ENCODE data around the gene PIF1.

PIF1 gene

DNA sequence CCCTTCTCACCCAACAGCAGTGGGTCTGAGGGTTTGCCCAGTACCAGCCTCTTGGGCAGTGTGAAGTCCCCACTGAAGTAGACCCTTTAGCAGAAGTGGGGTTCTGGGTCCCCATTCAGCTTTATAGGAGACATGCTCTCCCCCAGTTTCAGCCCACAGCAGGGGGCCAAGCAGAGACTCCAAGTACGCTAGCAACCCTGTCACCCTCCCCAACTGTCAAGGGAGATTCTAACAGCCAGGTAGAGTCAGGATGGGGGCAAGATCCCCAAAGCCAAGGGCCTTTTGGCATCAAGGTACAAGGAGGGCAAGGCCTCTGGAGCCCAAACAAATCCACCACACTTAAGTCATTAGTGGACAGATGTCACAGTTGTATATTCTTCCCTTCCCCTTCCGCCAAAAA, 51.8 kb downstream of the PIF1 start:
- DNase-seq: no peak

DNA sequence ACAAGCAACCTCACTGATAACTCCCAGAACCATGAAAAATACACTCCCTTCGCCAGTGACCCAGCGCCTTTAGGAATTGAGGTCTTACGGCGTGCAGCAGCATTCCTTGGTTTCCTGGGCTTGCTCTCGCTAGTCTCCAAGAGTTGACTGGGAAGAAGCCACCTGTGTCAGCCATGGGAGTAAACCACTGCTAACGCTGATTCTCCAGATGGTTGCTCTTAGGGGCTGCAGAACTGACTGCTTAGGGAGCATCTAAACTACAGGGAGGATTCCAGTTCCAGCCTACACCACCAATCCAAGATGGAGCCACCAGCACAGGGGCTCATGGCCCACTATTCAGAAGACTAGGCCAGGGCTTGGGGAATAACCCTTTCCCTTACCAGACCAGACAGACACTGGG, 52.5 kb downstream of the PIF1 start:
- no peak for DNase-seq

DNA sequence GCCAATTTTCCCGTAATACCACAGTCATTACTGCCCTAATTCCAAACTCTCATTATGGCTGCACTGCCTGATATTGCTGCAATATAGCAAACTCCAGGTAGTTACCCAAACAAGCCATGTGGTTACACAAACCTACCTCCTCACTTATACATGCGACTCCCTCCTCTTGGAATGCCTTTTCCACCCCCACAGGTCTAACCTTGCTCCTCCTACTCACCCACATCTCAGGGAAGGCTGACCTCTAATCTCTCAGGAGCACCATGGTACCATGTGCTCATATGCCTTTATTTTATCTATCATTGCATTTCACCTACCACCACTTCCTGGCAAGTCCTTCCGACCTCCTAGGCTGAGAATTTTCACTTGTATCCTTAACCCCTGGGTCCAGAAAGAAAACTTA, 53.0 kb downstream of the PIF1 start:
- no peak for DNase-seq

DNA sequence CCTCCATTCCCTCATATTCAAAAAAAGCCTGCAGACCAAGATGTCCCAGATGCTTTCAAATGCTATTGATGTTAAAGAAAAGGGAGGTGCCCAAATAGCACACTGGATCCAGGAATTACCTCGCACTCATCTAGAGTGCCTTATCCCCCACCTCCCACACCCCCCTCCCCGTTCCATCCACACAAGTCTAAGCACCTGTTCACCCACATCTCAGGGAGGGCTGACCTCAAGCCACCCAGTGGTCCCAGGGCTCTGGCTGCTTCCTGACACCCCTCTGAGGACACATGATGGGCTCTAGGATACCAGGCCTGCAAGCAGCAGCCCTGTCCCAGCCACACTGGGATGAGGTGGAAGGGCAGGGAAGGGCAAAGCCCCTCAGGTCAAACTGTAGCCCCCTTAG, 54.8 kb downstream of the PIF1 start:
- DNase-seq: no peak

DNA sequence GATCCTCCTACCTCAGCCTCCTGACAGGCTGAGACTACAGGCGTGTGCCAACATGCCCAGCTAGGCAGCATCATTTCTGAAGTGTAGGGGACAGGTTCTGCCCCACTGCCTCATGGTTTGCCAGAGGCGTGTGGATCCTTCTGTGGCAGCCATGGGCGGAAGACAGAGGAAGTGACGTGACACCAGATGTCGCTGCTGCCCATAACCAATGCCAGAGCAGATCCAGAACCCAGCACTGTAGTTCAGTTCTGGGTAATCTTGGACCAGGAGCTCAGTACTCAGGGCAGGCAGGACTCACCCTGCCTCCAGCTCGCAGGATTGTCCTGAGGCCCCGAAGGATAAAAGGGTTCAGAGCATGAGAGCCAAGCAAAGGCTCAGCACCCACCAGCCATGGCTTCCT, 58.2 kb downstream of the PIF1 start:
- no peak for DNase-seq

DNA sequence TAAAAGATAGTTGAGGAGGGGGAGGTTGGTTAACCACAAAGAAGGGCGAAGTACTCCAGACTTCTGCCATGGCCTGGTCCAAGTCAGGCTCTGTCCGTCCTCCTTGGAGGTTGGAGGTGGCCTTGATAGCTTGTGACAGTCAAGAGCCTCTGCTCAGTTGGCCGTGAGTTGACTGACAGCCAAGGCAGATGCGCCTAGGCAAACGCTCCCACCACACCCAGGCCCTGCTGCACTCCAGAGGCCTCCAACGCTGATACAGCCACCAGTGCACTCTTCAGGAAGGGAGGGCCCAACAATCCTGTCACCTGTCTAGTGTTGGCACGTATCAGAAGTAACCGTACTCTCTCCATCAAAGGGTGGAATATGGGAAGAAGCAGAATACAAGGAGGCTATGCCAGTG, 59.4 kb downstream of the PIF1 start:
- DNase-seq: no peak

All from NCI-H345 (cell line).